Measurements from ENCODE around the gene TWIST1.

DNA sequence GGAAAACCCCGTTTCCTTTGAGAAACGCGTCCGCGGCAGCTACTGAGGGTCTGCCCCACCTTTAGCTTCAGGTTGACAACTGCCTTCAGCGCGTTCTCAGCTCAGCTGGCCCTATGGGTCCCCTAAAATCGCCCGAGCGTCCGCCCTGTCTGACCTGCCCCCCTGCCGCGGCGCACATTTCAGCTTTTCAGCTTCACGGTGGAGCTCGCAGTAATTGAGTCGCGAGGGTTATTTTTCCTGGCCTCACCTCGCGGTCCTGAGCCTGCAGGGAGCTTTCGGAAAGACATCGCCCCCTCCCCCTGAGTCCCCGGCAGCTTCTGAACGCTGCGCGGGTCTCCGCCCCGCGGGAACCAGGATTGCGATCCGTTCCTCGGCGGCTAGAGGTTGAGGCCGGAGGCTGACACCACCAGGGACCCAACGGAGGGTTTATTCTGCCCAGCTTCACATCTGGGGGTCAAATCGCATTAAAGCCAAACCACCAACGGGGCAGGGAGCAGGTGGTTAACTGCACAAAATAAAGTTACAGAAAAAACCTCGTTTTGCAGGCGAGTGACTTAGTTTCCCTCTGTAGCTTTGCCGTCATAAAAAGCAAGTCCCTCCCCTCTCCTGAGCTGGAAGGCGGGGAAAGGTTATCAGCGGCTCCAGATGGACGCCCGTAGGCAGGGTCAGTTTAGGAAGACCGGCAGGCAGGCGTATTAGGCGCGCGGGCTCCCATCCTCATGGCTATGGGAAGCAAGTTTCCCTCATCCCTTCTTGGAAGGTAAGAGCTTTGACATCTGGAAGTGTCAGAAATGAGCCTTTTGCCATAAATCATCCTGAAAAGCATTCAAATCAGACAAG, 11.0 kb downstream of the TWIST1 start:
- TF ChIP-seq, protein P1, sequence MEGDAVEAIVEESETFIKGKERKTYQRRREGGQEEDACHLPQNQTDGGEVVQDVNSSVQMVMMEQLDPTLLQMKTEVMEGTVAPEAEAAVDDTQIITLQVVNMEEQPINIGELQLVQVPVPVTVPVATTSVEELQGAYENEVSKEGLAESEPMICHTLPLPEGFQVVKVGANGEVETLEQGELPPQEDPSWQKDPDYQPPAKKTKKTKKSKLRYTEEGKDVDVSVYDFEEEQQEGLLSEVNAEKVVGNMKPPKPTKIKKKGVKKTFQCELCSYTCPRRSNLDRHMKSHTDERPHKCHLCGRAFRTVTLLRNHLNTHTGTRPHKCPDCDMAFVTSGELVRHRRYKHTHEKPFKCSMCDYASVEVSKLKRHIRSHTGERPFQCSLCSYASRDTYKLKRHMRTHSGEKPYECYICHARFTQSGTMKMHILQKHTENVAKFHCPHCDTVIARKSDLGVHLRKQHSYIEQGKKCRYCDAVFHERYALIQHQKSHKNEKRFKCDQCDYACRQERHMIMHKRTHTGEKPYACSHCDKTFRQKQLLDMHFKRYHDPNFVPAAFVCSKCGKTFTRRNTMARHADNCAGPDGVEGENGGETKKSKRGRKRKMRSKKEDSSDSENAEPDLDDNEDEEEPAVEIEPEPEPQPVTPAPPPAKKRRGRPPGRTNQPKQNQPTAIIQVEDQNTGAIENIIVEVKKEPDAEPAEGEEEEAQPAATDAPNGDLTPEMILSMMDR (IDR thresholded peaks at IDR 0.05): no peak
- TF ChIP-seq POLR2AphosphoS5 (IDR thresholded peaks at IDR 0.05; ENCODE audit: insufficient read depth in 1 of 2, low read depth in 1 of 2) (no peak), POLR2A (IDR thresholded peaks at IDR 0.05) (no peak)
